GM19455 (cell line): ENCODE data around the gene FGF19.

Experiments used
- ATAC-seq: cut with Tn5 transposase; IDR thresholded peaks from one replicate; pipeline ENCODE4 v1.9.1; 2021; ENCODE audit not compliant: unreplicated experiment

Gene FGF19

GRCh38 chr11:69657456-69657910, 46.3 kb downstream of the FGF19 start:
- no peak for ATAC-seq

GRCh38 chr11:69656536-69657455, 47.0 kb downstream of the FGF19 start:
- ATAC-seq: no peak

- no peak for ATAC-seq
These were observed 48.1 kb downstream of the FGF19 start for GRCh38 chr11:69655479-69656428.

DNA sequence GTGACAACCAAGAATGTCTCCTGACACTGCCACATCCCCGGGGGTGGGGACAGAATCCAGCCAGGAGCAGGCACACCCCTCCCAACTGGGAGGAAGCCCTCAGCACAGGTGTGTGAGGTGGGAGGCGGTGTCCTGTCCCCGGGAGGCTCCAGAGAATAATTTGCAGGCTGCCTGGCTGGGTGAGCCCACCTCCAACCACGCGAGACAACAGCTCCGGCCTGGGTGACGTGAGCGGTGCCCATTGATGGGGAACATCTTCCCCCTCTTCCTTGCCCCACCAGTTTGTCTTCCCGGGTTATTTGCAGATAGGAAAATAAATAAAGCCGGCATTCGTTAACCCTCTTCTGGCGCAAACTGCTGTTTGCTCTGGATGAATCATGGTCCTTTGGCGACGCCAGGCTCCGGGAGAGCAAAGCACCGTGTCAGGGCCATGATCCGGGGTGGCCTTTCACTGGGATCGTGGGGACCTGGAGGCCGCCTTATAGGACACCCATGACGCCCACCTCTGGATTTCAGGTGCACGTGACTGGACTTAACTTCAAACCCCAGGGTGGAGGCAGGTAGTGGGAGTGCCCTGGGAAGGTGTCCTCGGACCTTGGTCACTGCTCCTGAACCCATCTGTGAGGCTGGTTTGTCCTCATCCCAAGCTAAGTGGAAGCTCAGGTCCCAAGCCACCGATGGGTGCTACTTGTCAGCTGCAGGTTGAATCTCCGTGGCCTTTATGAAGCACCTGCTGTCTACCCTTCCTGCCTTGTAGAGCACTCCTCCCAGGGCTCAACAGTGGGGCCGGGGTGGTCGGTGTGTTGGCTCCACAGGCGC, 49.0 kb downstream of the FGF19 start:
- no peak for ATAC-seq

GRCh38 chr11:69654001-69654659, 49.7 kb downstream of the FGF19 start:
- no peak for ATAC-seq

DNA sequence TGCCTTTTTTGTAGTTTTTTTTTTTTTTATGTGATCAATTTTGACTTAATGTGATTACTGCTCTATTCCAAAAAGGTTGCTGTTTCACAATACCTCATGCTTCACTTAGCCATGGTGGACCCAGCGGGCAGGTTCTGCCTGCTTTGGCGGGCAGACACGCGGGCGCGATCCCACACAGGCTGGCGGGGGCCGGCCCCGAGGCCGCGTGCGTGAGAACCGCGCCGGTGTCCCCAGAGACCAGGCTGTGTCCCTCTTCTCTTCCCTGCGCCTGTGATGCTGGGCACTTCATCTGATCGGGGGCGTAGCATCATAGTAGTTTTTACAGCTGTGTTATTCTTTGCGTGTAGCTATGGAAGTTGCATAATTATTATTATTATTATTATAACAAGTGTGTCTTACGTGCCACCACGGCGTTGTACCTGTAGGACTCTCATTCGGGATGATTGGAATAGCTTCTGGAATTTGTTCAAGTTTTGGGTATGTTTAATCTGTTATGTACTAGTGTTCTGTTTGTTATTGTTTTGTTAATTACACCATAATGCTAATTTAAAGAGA, 50.3 kb downstream of the FGF19 start:
- no peak for ATAC-seq

DNA sequence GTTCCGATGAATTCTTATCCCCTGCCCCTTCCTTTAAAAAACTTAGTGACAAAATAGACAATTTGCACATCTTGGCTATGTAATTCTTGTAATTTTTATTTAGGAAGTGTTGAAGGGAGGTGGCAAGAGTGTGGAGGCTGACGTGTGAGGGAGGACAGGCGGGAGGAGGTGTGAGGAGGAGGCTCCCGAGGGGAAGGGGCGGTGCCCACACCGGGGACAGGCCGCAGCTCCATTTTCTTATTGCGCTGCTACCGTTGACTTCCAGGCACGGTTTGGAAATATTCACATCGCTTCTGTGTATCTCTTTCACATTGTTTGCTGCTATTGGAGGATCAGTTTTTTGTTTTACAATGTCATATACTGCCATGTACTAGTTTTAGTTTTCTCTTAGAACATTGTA, 50.8 kb downstream of the FGF19 start:
- ATAC-seq: no peak

DNA sequence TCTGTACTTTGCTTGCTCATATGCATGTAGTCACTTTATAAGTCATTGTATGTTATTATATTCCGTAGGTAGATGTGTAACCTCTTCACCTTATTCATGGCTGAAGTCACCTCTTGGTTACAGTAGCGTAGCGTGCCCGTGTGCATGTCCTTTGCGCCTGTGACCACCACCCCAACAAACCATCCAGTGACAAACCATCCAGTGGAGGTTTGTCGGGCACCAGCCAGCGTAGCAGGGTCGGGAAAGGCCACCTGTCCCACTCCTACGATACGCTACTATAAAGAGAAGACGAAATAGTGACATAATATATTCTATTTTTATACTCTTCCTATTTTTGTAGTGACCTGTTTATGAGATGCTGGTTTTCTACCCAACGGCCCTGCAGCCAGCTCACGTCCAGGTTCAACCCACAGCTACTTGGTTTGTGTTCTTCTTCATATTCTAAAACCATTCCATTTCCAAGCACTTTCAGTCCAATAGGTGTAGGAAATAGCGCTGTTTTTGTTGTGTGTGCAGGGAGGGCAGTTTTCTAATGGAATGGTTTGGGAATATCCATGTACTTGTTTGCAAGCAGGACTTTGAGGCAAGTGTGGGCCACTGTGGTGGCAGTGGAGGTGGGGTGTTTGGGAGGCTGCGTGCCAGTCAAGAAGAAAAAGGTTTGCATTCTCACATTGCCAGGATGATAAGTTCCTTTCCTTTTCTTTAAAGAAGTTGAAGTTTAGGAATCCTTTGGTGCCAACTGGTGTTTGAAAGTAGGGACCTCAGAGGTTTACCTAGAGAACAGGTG, 51.8 kb downstream of the FGF19 start:
- ATAC-seq: no peak

DNA sequence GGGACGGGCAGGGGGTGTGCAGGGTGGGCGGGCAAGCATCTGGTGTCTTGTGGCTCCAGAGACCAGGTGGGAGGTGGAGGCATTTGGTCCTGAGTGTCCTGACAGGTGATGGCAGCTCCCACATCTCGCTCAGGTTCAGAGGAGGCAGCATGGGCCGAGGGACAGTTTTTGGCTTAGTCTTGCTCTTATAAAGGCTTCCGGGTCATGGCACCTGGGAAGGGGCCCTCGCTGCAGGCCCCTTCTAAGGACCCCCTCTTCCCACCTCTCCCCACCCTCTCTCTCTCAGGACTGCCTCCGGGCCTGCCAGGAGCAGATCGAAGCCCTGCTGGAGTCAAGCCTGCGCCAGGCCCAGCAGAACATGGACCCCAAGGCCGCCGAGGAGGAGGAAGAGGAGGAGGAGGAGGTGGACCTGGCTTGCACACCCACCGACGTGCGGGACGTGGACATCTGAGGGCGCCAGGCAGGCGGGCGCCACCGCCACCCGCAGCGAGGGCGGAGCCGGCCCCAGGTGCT, 52.9 kb downstream of the FGF19 start:
- no peak for ATAC-seq

GRCh38 chr11:69650081-69650831, 53.6 kb downstream of the FGF19 start:
- no peak for ATAC-seq

GRCh38 chr11:69649576-69649900, 54.3 kb downstream of the FGF19 start:
- ATAC-seq: no peak

DNA sequence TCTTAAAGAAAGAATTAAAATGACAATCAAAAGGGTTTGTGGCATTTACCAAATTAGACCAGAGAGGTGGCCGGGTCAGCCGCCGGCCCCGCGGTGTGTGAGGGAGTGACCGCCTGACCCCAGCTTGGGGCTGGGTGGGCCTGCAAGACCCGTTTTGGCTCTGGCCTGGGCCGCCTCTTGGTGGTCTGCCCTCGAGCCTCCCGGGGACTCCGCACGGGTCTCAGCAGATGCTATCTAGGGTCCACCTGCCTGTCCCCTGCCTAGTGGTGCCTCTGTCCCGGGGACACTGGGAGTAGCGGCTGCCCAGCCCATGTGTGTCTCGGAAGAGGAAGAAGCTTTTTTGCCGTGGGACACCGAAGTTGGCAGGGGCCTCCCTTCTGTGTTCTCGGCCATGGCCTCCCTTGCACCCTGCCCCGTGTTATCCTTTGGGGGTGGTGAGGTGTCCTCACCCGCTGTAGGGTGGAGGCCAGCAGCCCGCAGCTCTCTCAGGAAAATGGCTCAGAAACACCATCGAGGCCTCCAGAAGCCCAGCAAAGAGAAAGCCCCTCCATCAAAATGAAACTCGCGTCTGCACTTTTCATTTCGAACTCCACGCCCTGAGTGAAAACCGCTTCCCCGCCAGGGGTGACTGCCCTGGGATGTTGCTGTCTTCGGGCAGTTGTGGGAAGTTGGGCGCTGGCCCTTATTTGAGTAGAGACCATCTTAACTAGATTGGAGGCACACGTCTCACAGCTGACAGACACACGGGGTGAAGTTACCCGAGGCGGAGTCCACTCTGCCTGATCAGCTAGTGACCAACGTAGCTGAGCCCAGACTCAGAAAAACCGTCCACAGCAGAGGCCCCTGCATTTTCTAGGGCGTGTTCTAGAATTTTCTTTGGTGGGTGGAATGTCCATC, 54.9 kb downstream of the FGF19 start:
- ATAC-seq: no peak
